Aorta (tissue), 5 donors: Measurements from ENCODE around the gene FASTKD2. TPM values are rescaled to one million over a fixed set of nuclear protein-coding genes. Genes with fewer than 3 reads are reported as not detected.

Experiments
- ATAC-seq: fragments of 200-7000 bp; cut with Tn5 transposase; one replicate; pipeline ENCODE4 v1.9.1; 2022; ENCODE audit warnings: moderate library complexity; ENCODE audit not compliant: low FRiP score
- DNase-seq, 2 donors: peaks; one replicate each; pipeline ENCODE4 v3.0.0-alpha.2; 2020
- H3K27ac ChIP-seq, 2 donors: one replicate each; pipeline ENCODE4 v1.5.1; 2013; ENCODE audit warnings: low read length in 2 of 2, mild to moderate bottlenecking in 2 of 2, moderate library complexity in 2 of 2, control low read depth in 1 of 2, inconsistent platforms in 1 of 2, low read depth in 1 of 2
- H3K27me3 ChIP-seq, 2 donors: one replicate each; pipeline ENCODE4 v1.6.1; 2013; ENCODE audit warnings: control low read depth in 1 of 2, low read length in 1 of 2, mild to moderate bottlenecking in 1 of 2, moderate library complexity in 1 of 2; ENCODE audit not compliant: insufficient read depth in 2 of 2, control insufficient read depth in 1 of 2
- H3K36me3 ChIP-seq, 2 donors: one replicate each; pipeline ENCODE4 v1.6.1; 2013; ENCODE audit warnings: control low read depth in 1 of 2, low read length in 1 of 2, mild to moderate bottlenecking in 1 of 2; ENCODE audit not compliant: insufficient read depth in 2 of 2, control insufficient read depth in 1 of 2
- H3K4me1 ChIP-seq, 2 donors: one replicate each; pipeline ENCODE4 v1.6.1; 2013; ENCODE audit warnings: low read length in 2 of 2, control low read depth in 1 of 2, mild to moderate bottlenecking in 1 of 2, moderate library complexity in 1 of 2; ENCODE audit not compliant: insufficient read depth in 2 of 2, control insufficient read depth in 1 of 2
- H3K4me3 ChIP-seq, 2 donors: one replicate each; pipeline ENCODE4 v1.5.1; 2013; ENCODE audit warnings: low read length in 2 of 2, control low read depth in 1 of 2, mild to moderate bottlenecking in 1 of 2
- H3K9me3 ChIP-seq: one replicate; pipeline ENCODE4 v1.6.1; 2013; ENCODE audit warnings: mild to moderate bottlenecking, low read length; ENCODE audit not compliant: control insufficient read depth
- WGBS, 2 donors: extraction: QIAGEN DNeasy Blood & Tissue Kit; methylation state at CpG; one replicate each; pipeline ENCODE4 v1.1.7; 2013; 5-methylcytosine and 5-hydroxymethylcytosine counted together
- intact Hi-C, 2 donors: fragments of 100-400 bp; cut with DNase I; formaldehyde crosslinking; loops; one replicate each; pipeline versions ENCODE4 v1.14.2 to v1.15.0; 2022
- long read RNA-seq, 2 donors: library from polyadenylated mRNA; unstranded; transcript quantifications; one replicate each; pipeline ENCODE4 v2.0.0, GENCODE V29; 2020 to 2021
- polyA plus RNA-seq, 2 donors: library from polyadenylated mRNA; stranded (reverse); fragments of 200-250 nt; gene quantifications; one replicate each; pipeline ENCODE4 v1.2.3, GENCODE V29; 2013
- total RNA-seq, 2 donors: library from RNA; stranded (reverse); fragmentation: NEBNext Ultra II Directional; extraction: Animal tissue kit (Norgen Biotek cat#: 25700); gene quantifications; one replicate each; pipeline ENCODE4 v1.2.1, GENCODE V29; 2021
- donor health status: healthy with polysubstance abuse.
- donor health status: Bipolar disorder and iron deficiency.
- donor health status: DM: no; HTN: no; CAD: no.
- donor health status: DM: no; HTN: no; CAD: no.
- donor health status: DM: yes; HTN: yes; CAD: no.

The FASTKD2 gene
- total RNA-seq (10 to 100 TPM; 19.6 to 20.6 TPM), polyA plus RNA-seq (10 to 100 TPM in 1 of 2 donors, 1 to 10 TPM in 1; 8.9 to 11.4 TPM)
- long read RNA-seq, donor 1, transcript FASTKD2-202 (12 exons, 2,586 nt) = minor isoform, 26 of 84 reads
- long read RNA-seq, donor 1, transcript FASTKD2-201 (12 exons, 3,188 nt) = major isoform, 46 of 84 reads
- long read RNA-seq, donor 1, partial matches to known transcripts = 6 of 84 reads
- long read RNA-seq, donor 1, other reads (novel, unspliced or antisense) = 5 of 84 reads
- long read RNA-seq, donor 2, transcript FASTKD2-202 (12 exons, 2,586 nt) = major isoform, 5 of 15 reads
- long read RNA-seq, donor 2, partial matches to known transcripts = 4 of 15 reads
- long read RNA-seq, donor 2, other reads (novel, unspliced or antisense) = 1 of 15 reads

- no peaks in the 10 kb centered on the region for H3K9me3 ChIP-seq
- peak; percentile 94 to 97 for DNase-seq
- peaks cover 0 to 3% of the 10 kb centered on the region in 2 donors for H3K4me1 ChIP-seq
- peak within 1 kb of the TSS; percentile 86 to 98 for H3K4me3 ChIP-seq
- H3K27me3 ChIP-seq = no peaks in the 10 kb centered on the region
- peak; percentile 97 for ATAC-seq
- intact Hi-C loops = no loop called here
- peak within 1 kb of the TSS in 1 of 2 donors; percentile 96 for H3K27ac ChIP-seq
- WGBS, 2 donors = 0% methylated on average over 46 of the region's 46 CpGs
- H3K36me3 ChIP-seq = no peaks in the 10 kb centered on the region
Observed at GRCh38 chr2:206765242-206766056, at the start of gene FASTKD2, which contains the start of gene MDH1B. Gene FASTKD2 (plus strand): TSS chr2:206765606. CDS start chr2:206766694, 1,088 bp downstream. Gene MDH1B (minus strand): TSS chr2:206765328. CDS start chr2:206765271, 57 bp downstream.

GRCh38 chr2:206716623-206717022 lies 48.8 kb upstream of the FASTKD2 start:
- no peak for DNase-seq
- 70 to 77% methylated on average over 3 of the region's 3 CpGs for WGBS, 2 donors
- Histone ChIP-seq H3K27me3 (peaks cover 0 to 2% of the 10 kb centered on the region in 2 donors), H3K27ac (no peak overlapping the region), H3K4me1 (no peaks in the 10 kb centered on the region), H3K36me3 (no peaks in the 10 kb centered on the region), H3K4me3 (no peak overlapping the region), H3K9me3 (peaks cover 2% of the 10 kb centered on the region)
- no peak for ATAC-seq
- intact Hi-C loops = no loop called here

- ATAC-seq (no peak), DNase-seq (no peak)
- Histone ChIP-seq H3K4me3 (no peak within 1 kb of the TSS), H3K27me3 (peaks cover 0 to under 1% of the 10 kb centered on the region in 2 donors), H3K9me3 (peaks cover 2% of the 10 kb centered on the region), H3K4me1 (no peaks in the 10 kb centered on the region), H3K36me3 (no peaks in the 10 kb centered on the region), H3K27ac (no peak within 1 kb of the TSS)
- 72 to 75% methylated on average over 1 of the region's 1 CpG for WGBS, 2 donors
- intact Hi-C loops = no loop called here
Observed at GRCh38 chr2:206718296-206718695, 47.1 kb upstream of the FASTKD2 start, which contains the start of gene DYTN. Gene DYTN (minus strand): TSS chr2:206718396. CDS start chr2:206718279, 117 bp downstream.

GRCh38 chr2:206721256-206721920 lies 44.0 kb upstream of the FASTKD2 start:
- Histone ChIP-seq H3K4me1 (no peaks in the 10 kb centered on the region), H3K4me3 (no peak overlapping the region), H3K27ac (no peak overlapping the region), H3K36me3 (no peaks in the 10 kb centered on the region), H3K9me3 (no peaks in the 10 kb centered on the region), H3K27me3 (no peaks in the 10 kb centered on the region)
- 86 to 88% methylated on average over 4 of the region's 4 CpGs for WGBS, 2 donors
- DNase-seq (no peak), ATAC-seq (no peak)
- intact Hi-C loops = no loop called here

GRCh38 chr2:206723288-206723687 lies 42.1 kb upstream of the FASTKD2 start:
- no peaks in the 10 kb centered on the region for H3K4me1 ChIP-seq
- 89 to 93% methylated on average over 1 of the region's 1 CpG for WGBS, 2 donors
- H3K27me3 ChIP-seq = no peaks in the 10 kb centered on the region
- no peak overlapping the region for H3K4me3 ChIP-seq
- ATAC-seq (no peak), DNase-seq (no peak)
- no peaks in the 10 kb centered on the region for H3K9me3 ChIP-seq
- H3K36me3 ChIP-seq = no peaks in the 10 kb centered on the region
- intact Hi-C loops = no loop called here
- no peak overlapping the region for H3K27ac ChIP-seq

- Histone ChIP-seq H3K4me1 (no peaks in the 10 kb centered on the region), H3K27me3 (no peaks in the 10 kb centered on the region), H3K9me3 (no peaks in the 10 kb centered on the region), H3K27ac (no peak overlapping the region), H3K4me3 (no peak overlapping the region), H3K36me3 (no peaks in the 10 kb centered on the region)
- DNase-seq = no peak
- 89 to 95% methylated on average over 2 of the region's 2 CpGs for WGBS, 2 donors
- intact Hi-C loops = no loop called here
- no peak for ATAC-seq
Observed at GRCh38 chr2:206727287-206727686, 38.1 kb upstream of the FASTKD2 start.

- no peak for ATAC-seq
- Histone ChIP-seq H3K9me3 (no peaks in the 10 kb centered on the region), H3K27ac (no peak overlapping the region), H3K4me1 (no peaks in the 10 kb centered on the region), H3K36me3 (no peaks in the 10 kb centered on the region), H3K27me3 (no peaks in the 10 kb centered on the region), H3K4me3 (no peak overlapping the region)
- DNase-seq = no peak
- WGBS, 2 donors = 77 to 79% methylated on average over 7 of the region's 7 CpGs
- intact Hi-C loops = no loop called here
Observed at GRCh38 chr2:206728277-206729199, 36.9 kb upstream of the FASTKD2 start.

GRCh38 chr2:206733341-206733740 lies 32.1 kb upstream of the FASTKD2 start:
- no peaks in the 10 kb centered on the region for H3K36me3 ChIP-seq
- no peaks in the 10 kb centered on the region for H3K4me1 ChIP-seq
- H3K4me3 ChIP-seq = no peak overlapping the region
- H3K9me3 ChIP-seq = peaks cover 3% of the 10 kb centered on the region
- intact Hi-C loops = no loop called here
- ATAC-seq (no peak), DNase-seq (no peak)
- no peak overlapping the region for H3K27ac ChIP-seq
- H3K27me3 ChIP-seq = no peaks in the 10 kb centered on the region
- WGBS, 2 donors = 63 to 68% methylated on average over 2 of the region's 2 CpGs
